ENCODE results near the gene NPW. TPM values are rescaled to one million over a fixed set of nuclear protein-coding genes. Genes with fewer than 3 reads are reported as not detected.

The NPW gene
- total RNA-seq, 4 donors from 2014 or later = 2.8 to 9.1 TPM; not detected in 2

DNA sequence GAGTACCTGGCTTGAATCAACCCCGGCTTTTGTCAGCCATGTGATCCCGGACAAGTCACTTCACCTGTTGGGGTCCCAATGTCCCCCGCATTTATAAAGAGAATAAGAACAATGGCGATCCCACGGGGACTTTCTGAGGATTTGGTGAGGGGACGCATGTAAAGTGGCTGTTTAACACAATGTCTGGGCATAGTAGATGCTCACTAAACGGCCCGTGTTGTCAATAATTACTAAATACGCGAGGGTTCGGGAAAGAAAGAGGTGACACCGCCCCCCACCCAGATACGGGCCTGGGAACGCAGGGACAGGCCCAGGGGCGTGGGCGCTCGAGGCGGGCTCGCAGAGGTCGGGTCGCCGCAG lies 28.0 kb upstream of the NPW start:
- peak overlapping the region; percentile 73 to 85 (median 78) for H3K27ac ChIP-seq

DNA sequence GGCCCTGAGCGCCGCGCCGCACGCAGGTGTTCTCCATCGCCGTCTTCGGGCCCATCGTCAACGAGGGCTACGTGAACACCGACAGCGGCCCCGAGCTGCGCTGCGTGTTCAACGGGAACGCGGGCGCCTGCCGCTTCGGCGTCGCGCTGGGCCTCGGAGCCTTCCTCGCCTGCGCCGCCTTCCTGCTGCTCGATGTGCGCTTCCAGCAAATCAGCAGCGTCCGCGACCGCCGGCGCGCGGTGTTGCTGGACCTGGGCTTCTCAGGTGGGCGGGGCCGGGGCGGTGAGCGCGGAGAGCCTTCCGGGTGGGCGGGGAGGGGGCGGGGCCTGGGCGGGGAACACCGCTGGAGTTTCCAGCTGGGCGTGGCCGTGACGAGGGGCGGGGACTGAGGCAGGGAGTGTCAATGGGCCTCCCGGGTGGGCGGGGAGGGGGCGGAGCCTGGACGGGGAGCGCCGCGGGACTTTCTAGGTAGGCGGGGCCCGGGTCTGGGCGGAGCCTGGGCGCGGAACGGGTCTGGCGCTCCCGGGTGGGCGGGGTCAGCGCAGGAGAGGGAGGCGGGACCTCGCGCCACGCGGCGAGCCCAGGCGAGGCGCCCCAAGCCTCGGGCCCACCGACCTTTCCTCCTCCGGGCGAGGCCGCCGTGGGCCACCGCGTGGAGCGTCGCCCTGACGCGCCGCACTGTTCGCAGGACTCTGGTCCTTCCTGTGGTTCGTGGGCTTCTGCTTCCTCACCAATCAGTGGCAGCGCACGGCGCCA lies 27.5 kb upstream of the NPW start:
- TF ChIP-seq, protein P1, sequence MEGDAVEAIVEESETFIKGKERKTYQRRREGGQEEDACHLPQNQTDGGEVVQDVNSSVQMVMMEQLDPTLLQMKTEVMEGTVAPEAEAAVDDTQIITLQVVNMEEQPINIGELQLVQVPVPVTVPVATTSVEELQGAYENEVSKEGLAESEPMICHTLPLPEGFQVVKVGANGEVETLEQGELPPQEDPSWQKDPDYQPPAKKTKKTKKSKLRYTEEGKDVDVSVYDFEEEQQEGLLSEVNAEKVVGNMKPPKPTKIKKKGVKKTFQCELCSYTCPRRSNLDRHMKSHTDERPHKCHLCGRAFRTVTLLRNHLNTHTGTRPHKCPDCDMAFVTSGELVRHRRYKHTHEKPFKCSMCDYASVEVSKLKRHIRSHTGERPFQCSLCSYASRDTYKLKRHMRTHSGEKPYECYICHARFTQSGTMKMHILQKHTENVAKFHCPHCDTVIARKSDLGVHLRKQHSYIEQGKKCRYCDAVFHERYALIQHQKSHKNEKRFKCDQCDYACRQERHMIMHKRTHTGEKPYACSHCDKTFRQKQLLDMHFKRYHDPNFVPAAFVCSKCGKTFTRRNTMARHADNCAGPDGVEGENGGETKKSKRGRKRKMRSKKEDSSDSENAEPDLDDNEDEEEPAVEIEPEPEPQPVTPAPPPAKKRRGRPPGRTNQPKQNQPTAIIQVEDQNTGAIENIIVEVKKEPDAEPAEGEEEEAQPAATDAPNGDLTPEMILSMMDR (IDR thresholded peaks at IDR 0.05) = peak in 1 of 6 experiments; percentile 6
- TF ChIP-seq POLR2A (IDR thresholded peaks at IDR 0.05) = peak; percentile 49 to 50
- Histone ChIP-seq H3K9me3 (peaks cover 0 to 4% (median 0%) of the 10 kb centered on the region in 4 donors), H3K27me3 (peaks cover 0 to 22% of the 10 kb centered on the region in 2 donors), H3K27ac (peak overlapping the region; percentile 73 to 85 (median 78)), H3K36me3 (peaks cover 0 to 7% (median 0%) of the 10 kb centered on the region in 3 donors), H3K4me1 (peaks cover 3 to 37% (median 15%) of the 10 kb centered on the region in 4 donors), H3K4me3 (peak overlapping the region; percentile 12 to 71 (median 42))
- peak; percentile 98 to 99 (median 98) for DNase-seq

More for the DNA sequence above, 28.0 kb upstream of the NPW start:
- peaks cover 0 to 12% (median 0%) of the 10 kb centered on the region in 3 donors for H3K36me3 ChIP-seq
- peaks cover 0 to 22% of the 10 kb centered on the region in 2 donors for H3K27me3 ChIP-seq
- TF ChIP-seq, protein P1 (IDR thresholded peaks at IDR 0.05) = no peak
- TF ChIP-seq POLR2A (IDR thresholded peaks at IDR 0.05) = no peak
- no peak for DNase-seq
- H3K4me3 ChIP-seq = peak overlapping the region; percentile 12 to 71 (median 42)
- peaks cover 0 to 4% (median 0%) of the 10 kb centered on the region in 4 donors for H3K9me3 ChIP-seq
- peaks cover 3 to 37% (median 15%) of the 10 kb centered on the region in 4 donors for H3K4me1 ChIP-seq

GRCh38 chr16:1992704-1993317 lies 26.8 kb upstream of the NPW start:
- Histone ChIP-seq H3K36me3 (peaks cover 0 to 7% (median 0%) of the 10 kb centered on the region in 3 donors), H3K4me1 (peaks cover 3 to 37% (median 15%) of the 10 kb centered on the region in 4 donors), H3K27me3 (peaks cover 0 to 22% of the 10 kb centered on the region in 2 donors), H3K27ac (peak overlapping the region; percentile 5 to 85 (median 76)), H3K4me3 (peak overlapping the region in 3 of 4 donors; percentile 38 to 71 (median 47)), H3K9me3 (peaks cover 0 to 4% (median 0%) of the 10 kb centered on the region in 4 donors)
- TF ChIP-seq, protein P1 (IDR thresholded peaks at IDR 0.05) = no peak
- TF ChIP-seq POLR2A (IDR thresholded peaks at IDR 0.05) = no peak
- DNase-seq = no peak

GRCh38 chr16:1993731-1994131 lies 25.9 kb upstream of the NPW start:
- TF ChIP-seq, protein P1 (IDR thresholded peaks at IDR 0.05) = no peak
- TF ChIP-seq POLR2A (IDR thresholded peaks at IDR 0.05) = no peak
- H3K9me3 ChIP-seq = peaks cover 0 to 4% (median 0%) of the 10 kb centered on the region in 4 donors
- peaks cover 0 to 16% (median 0%) of the 10 kb centered on the region in 3 donors for H3K36me3 ChIP-seq
- H3K4me1 ChIP-seq = peaks cover 3 to 42% (median 15%) of the 10 kb centered on the region in 4 donors
- peaks cover 0 to 22% of the 10 kb centered on the region in 2 donors for H3K27me3 ChIP-seq
- no peak overlapping the region for H3K4me3 ChIP-seq
- no peak for DNase-seq
- peak overlapping the region in 2 of 4 donors; percentile 9 to 55 for H3K27ac ChIP-seq

DNA sequence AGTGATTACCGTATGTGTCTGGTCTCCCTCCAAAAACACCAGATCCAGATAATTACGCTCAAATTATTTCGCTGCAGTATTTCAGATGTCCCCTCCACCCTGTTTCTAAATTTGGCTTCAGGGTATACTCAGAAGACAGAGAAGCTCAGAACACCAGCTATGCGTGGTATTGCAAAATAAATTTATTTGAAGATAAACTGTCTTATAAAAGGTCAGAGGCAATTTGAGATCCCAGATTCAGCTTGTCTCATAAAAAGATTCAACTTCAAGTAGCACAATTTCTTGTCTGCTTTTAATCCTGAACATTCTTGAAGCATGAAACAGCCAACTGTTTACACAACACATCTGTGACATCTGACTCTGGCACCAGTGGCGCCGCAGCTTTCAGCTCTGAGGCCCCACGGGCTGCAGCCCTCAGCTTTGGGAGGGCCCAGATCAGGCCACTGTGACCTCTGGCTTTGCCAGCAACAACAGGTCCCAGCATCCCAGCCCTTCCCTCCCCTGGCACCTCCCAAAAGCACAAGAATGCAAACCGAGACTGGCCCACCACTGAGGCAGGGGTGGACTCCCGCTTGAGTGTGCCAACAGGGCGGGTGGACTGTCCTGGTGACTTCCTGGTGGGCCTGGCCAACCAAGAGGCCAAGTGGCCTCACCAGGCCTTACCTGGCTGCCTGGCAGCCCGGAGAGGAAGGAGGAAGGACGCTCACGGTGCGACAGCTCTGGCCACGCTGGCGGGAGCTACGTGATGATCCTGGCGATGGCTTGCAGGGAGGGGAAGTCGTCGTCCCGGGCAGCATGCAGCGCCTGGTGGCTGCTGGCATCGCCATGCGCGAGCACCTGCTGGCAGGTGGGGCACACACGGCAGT lies 21.9 kb upstream of the NPW start:
- no peaks in the 10 kb centered on the region for H3K27me3 ChIP-seq
- H3K4me1 ChIP-seq = peaks cover 0 to 5% (median 0%) of the 10 kb centered on the region in 4 donors
- TF ChIP-seq, protein P1 (IDR thresholded peaks at IDR 0.05) = no peak
- no peak for TF ChIP-seq POLR2A (IDR thresholded peaks at IDR 0.05)
- no peak overlapping the region for H3K4me3 ChIP-seq
- H3K36me3 ChIP-seq = peaks cover 0 to 56% (median 3%) of the 10 kb centered on the region in 3 donors
- peak overlapping the region in 3 of 4 donors; percentile 22 to 40 (median 35) for H3K27ac ChIP-seq
- DNase-seq = no peak
- no peaks in the 10 kb centered on the region for H3K9me3 ChIP-seq

All from Peyer's patch (tissue), 4 donors.